ENCODE data around the gene CDO1.
"Not testable (repeated sequence)": the region's sequence is repeated elsewhere in the genome, so short reads cannot be mapped to it uniquely, and the experiment has no call there.

CDO1 gene

GRCh38 chr5:115829913-115830312 lies 13.5 kb upstream of the CDO1 start:
- DNase-seq: no peak

- no peak for DNase-seq
These were observed 9.5 kb upstream of the CDO1 start for GRCh38 chr5:115825948-115826347.

GRCh38 chr5:115824983-115825382 lies 8.5 kb upstream of the CDO1 start:
- DNase-seq: not testable (repeated sequence)

- DNase-seq: no peak
These were observed 4.4 kb upstream of the CDO1 start for GRCh38 chr5:115820846-115821245.

- no peak for DNase-seq
These were observed 2.4 kb upstream of the CDO1 start for GRCh38 chr5:115818821-115819220.

GRCh38 chr5:115817386-115817785 lies 927 bp upstream of the CDO1 start:
- no peak for DNase-seq

GRCh38 chr5:115815693-115816225 lies 700 bp downstream of the CDO1 start:
- no peak for DNase-seq

- DNase-seq: no peak
These were observed 1.3 kb downstream of the CDO1 start for GRCh38 chr5:115815006-115815692.

- DNase-seq: no peak
These were observed 2.7 kb downstream of the CDO1 start for GRCh38 chr5:115813719-115814118.

GRCh38 chr5:115812372-115812771 lies 4.1 kb downstream of the CDO1 start:
- DNase-seq: no peak

GRCh38 chr5:115811406-115811805 lies 5.1 kb downstream of the CDO1 start:
- no peak for DNase-seq

- DNase-seq: no peak
These were observed 5.7 kb downstream of the CDO1 start for GRCh38 chr5:115810761-115811160.

- DNase-seq: no peak
These were observed 6.5 kb downstream of the CDO1 start for GRCh38 chr5:115809946-115810345.

GRCh38 chr5:115808066-115808465 lies 8.4 kb downstream of the CDO1 start:
- not testable (repeated sequence) for DNase-seq

- DNase-seq: no peak
These were observed 8.8 kb downstream of the CDO1 start for GRCh38 chr5:115807654-115808052.

GRCh38 chr5:115806986-115807653 lies 9.3 kb downstream of the CDO1 start:
- DNase-seq: no peak

- DNase-seq: no peak
These were observed 14.5 kb downstream of the CDO1 start for GRCh38 chr5:115801984-115802383.

- DNase-seq: no peak
These were observed 15.3 kb downstream of the CDO1 start for GRCh38 chr5:115801152-115801551.

GRCh38 chr5:115800108-115800507 lies 16.4 kb downstream of the CDO1 start:
- no peak for DNase-seq

- DNase-seq: no peak
These were observed 18.2 kb downstream of the CDO1 start for GRCh38 chr5:115798252-115798651.

GRCh38 chr5:115796656-115797055 lies 19.8 kb downstream of the CDO1 start:
- no peak for DNase-seq

- DNase-seq: no peak
These were observed 20.8 kb downstream of the CDO1 start for GRCh38 chr5:115795700-115796099.

- DNase-seq: no peak
These were observed 28.0 kb downstream of the CDO1 start for GRCh38 chr5:115788440-115788839.

GRCh38 chr5:115787426-115787825 lies 29.0 kb downstream of the CDO1 start:
- no peak for DNase-seq

Data from SW 1271 (cell line).